ENCODE data around the gene FBXO30. TPM values are rescaled to one million over a fixed set of nuclear protein-coding genes. Genes with fewer than 3 reads are reported as not detected.

FBXO30 gene
- total and polyA plus RNA-seq, 9 of the 15 experiments (the other 6 are each of a cell fraction or from before 2014, with no cell fraction given), result 3.6 to 12.8 (median 7.1) TPM

- TF ChIP-seq ZZZ3 (IDR thresholded peaks at IDR 0.05), result no peak
- TF ChIP-seq FOXK1 (CRISPR knock-in tag; IDR thresholded peaks at IDR 0.05; ENCODE audit: borderline replicate concordance), result no peak
- TF ChIP-seq HDAC1 (IDR thresholded peaks at IDR 0.05), result no peak; a peak in 1 of 4 replicates
- TF ChIP-seq, protein P1, sequence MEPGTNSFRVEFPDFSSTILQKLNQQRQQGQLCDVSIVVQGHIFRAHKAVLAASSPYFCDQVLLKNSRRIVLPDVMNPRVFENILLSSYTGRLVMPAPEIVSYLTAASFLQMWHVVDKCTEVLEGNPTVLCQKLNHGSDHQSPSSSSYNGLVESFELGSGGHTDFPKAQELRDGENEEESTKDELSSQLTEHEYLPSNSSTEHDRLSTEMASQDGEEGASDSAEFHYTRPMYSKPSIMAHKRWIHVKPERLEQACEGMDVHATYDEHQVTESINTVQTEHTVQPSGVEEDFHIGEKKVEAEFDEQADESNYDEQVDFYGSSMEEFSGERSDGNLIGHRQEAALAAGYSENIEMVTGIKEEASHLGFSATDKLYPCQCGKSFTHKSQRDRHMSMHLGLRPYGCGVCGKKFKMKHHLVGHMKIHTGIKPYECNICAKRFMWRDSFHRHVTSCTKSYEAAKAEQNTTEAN (CRISPR knock-in tag; IDR thresholded peaks at IDR 0.05), result no peak
- no peak for TF ChIP-seq RBM14 (IDR thresholded peaks at IDR 0.05; ENCODE audit: borderline replicate concordance, insufficient read depth, low read depth, low read length)
- no peak for TF ChIP-seq FOXA1 (IDR thresholded peaks at IDR 0.05; ENCODE audit: borderline replicate concordance)
- no peak for TF ChIP-seq CHD4 (IDR thresholded peaks at IDR 0.05; ENCODE audit: insufficient read depth, insufficient replicate concordance, low read depth, low read length, poor library complexity, severe bottlenecking)
- no peak for TF ChIP-seq CREB5 (CRISPR knock-in tag; IDR thresholded peaks at IDR 0.05)
- no peak for TF ChIP-seq SNRNP70 (optimal IDR thresholded peaks at IDR 0.05; ENCODE audit: low read depth, low read length)
- no peak for TF ChIP-seq NKRF (IDR thresholded peaks at IDR 0.05; ENCODE audit: borderline replicate concordance)
- TF ChIP-seq, protein P2, sequence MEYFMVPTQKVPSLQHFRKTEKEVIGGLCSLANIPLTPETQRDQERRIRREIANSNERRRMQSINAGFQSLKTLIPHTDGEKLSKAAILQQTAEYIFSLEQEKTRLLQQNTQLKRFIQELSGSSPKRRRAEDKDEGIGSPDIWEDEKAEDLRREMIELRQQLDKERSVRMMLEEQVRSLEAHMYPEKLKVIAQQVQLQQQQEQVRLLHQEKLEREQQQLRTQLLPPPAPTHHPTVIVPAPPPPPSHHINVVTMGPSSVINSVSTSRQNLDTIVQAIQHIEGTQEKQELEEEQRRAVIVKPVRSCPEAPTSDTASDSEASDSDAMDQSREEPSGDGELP (CRISPR knock-in tag; IDR thresholded peaks at IDR 0.05; ENCODE audit: borderline replicate concordance), result no peak
- no peak for TF ChIP-seq ZBTB7A (IDR thresholded peaks at IDR 0.05; ENCODE audit: borderline replicate concordance, control insufficient read depth, low read depth, low read length)
- TF ChIP-seq MTA2 (IDR thresholded peaks at IDR 0.05; ENCODE audit: low read depth), result no peak
- no peak for TF ChIP-seq PRMT5 (CRISPR knock-in tag; IDR thresholded peaks at IDR 0.05)
- TF ChIP-seq, protein P3, sequence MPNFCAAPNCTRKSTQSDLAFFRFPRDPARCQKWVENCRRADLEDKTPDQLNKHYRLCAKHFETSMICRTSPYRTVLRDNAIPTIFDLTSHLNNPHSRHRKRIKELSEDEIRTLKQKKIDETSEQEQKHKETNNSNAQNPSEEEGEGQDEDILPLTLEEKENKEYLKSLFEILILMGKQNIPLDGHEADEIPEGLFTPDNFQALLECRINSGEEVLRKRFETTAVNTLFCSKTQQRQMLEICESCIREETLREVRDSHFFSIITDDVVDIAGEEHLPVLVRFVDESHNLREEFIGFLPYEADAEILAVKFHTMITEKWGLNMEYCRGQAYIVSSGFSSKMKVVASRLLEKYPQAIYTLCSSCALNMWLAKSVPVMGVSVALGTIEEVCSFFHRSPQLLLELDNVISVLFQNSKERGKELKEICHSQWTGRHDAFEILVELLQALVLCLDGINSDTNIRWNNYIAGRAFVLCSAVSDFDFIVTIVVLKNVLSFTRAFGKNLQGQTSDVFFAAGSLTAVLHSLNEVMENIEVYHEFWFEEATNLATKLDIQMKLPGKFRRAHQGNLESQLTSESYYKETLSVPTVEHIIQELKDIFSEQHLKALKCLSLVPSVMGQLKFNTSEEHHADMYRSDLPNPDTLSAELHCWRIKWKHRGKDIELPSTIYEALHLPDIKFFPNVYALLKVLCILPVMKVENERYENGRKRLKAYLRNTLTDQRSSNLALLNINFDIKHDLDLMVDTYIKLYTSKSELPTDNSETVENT (CRISPR knock-in tag; IDR thresholded peaks at IDR 0.05), result no peak
These were observed 1.1 kb downstream of the FBXO30 start (continued) for GRCh38 chr6:145813285-145814034.

Data from K562 (cell line).